ENCODE measurements around the gene ADI1. TPM values are rescaled to one million over a fixed set of nuclear protein-coding genes. Genes with fewer than 3 reads are reported as not detected.
A peak's percentile ranks its signal among the peaks of the same experiment; 100 is the strongest.

The ADI1 gene
- total and polyA plus RNA-seq, 12 donors: 49.2 to 204 (median 166) TPM

DNA sequence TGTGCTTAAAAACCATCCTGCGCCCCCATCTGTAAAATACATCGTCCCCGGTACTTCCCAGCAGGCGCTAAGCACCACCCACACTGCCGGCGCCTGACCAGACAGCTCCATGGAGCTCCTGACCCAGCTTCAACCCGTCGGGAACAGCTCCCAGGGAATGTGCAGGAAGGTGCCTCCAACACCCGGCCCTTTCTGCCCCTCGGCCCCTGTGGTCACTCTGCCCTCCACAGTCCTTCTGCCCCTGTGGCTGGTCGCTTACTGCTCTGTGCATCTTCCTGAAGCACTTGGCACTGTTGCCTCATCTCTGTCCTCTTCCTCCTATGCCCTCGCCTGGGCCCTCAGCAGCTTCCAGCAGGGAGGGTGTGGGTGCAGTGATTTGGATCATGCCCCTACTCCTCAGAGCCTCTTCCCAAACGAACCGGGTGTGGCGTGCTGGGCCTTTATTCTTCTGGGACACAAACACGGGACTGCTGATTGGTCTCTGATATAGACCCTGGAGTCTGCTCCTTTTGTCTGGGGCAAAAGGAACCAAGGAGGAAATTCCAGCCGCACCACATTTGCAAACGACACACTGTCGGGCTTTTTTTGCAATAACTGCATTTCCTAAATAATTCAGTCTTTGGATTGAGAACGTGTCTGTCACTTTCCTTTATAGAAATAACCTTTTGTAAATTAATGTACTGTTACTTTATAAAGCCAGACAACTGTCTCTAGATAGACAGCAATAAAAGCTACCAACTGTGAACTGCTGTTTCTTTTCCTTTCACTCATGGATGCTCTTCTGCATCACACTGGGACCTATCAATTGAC, 65.9 kb downstream of the ADI1 start:
- Histone ChIP-seq H3K27ac (peak overlapping the region; percentile 12 to 83 (median 35)), H3K4me1 (peaks cover 0 to 69% (median 8%) of the 10 kb centered on the region in 9 donors), H3K27me3 (no peaks in the 10 kb centered on the region), H3K9me3 (no peaks in the 10 kb centered on the region), H3K4me3 (peak overlapping the region in 1 of 10 donors; percentile 15), H3K36me3 (peaks cover 0 to 91% (median 14%) of the 10 kb centered on the region in 9 donors)
- TF ChIP-seq, protein P1, sequence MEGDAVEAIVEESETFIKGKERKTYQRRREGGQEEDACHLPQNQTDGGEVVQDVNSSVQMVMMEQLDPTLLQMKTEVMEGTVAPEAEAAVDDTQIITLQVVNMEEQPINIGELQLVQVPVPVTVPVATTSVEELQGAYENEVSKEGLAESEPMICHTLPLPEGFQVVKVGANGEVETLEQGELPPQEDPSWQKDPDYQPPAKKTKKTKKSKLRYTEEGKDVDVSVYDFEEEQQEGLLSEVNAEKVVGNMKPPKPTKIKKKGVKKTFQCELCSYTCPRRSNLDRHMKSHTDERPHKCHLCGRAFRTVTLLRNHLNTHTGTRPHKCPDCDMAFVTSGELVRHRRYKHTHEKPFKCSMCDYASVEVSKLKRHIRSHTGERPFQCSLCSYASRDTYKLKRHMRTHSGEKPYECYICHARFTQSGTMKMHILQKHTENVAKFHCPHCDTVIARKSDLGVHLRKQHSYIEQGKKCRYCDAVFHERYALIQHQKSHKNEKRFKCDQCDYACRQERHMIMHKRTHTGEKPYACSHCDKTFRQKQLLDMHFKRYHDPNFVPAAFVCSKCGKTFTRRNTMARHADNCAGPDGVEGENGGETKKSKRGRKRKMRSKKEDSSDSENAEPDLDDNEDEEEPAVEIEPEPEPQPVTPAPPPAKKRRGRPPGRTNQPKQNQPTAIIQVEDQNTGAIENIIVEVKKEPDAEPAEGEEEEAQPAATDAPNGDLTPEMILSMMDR (IDR thresholded peaks at IDR 0.05): no peak
- intact Hi-C loops (cut with DNase I): no loop called here
- 57 to 63% methylated on average over 20 of the region's 20 CpGs for WGBS, 2 donors
- DNase-seq (no peak), ATAC-seq (peak; percentile 15 to 64 (median 44))

DNA sequence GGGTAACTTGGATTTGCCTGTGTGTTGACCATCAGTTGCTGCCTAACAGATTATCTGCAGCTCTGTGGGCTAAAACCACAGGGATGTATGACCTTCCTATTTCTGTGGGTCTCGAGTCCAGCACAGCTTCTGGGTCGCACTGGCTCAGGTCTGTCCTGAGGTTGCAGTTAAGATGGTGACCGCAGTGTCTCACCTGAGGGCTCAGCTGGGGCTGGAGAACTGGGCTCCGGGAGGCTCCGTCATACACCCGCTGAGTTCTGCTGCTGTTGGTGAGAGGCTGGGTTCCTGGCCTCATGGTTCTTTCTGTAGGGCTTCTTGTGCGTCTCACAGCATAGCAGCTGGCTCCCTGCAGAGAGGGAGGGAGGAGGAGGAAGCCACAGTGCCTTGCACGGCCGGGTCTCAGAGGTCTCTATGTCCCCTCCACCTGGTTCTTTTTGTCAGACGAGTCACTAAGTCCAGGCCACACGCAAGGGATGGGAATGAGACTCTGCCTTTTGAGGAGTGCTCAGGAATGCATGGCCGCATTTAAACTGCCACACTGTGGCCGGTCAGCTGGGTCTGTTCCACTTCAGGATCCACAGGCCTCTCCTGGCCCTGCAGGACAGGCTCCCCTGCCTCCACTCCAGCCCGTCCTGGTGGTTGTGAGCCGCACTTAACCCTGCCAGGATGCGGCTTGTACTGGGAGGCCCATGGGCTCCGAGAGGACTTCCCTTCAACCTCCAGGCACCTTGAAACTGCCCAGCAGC, 67.2 kb downstream of the ADI1 start:
- no peak for DNase-seq
- H3K27me3 ChIP-seq: no peaks in the 10 kb centered on the region
- H3K36me3 ChIP-seq: peaks cover 0 to 90% (median 6%) of the 10 kb centered on the region in 9 donors
- H3K4me1 ChIP-seq: peaks cover 0 to 75% (median 11%) of the 10 kb centered on the region in 9 donors
- H3K4me3 ChIP-seq: no peak overlapping the region
- 92 to 94% methylated on average over 17 of the region's 17 CpGs for WGBS, 2 donors
- ATAC-seq: no peak
- TF ChIP-seq, protein P1 (IDR thresholded peaks at IDR 0.05): no peak
- H3K9me3 ChIP-seq: no peaks in the 10 kb centered on the region
- peak overlapping the region in 5 of 10 donors; percentile 5 to 83 (median 49) for H3K27ac ChIP-seq
- intact Hi-C loops (cut with DNase I): no loop called here

DNA sequence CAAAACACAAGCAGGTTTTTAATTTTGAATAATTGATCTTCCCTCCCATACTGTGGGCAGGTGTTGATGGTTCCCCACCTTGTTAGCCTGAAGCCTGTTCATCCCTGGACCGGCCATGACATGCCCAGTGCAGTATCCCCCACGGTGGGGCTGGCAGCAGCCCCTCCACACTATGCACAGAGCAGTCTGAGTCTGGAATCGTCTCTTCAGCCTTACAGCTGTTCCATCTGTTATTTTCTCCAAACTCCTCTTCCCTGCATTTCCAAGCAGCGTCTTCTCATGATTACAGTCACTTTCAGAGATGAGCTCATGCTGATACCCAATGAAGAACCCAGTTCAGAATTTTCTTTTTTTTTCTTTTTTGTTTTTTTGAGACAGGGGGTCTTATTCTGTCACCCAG, 68.2 kb downstream of the ADI1 start:
- WGBS, 2 donors: 93% methylated on average over 4 of the region's 4 CpGs
- Histone ChIP-seq H3K27ac (no peak overlapping the region), H3K36me3 (peaks cover 0 to 90% (median 3%) of the 10 kb centered on the region in 9 donors), H3K27me3 (no peaks in the 10 kb centered on the region), H3K4me1 (peaks cover 0 to 78% (median 11%) of the 10 kb centered on the region in 9 donors), H3K4me3 (no peak overlapping the region), H3K9me3 (peaks cover 0 to 3% (median 0%) of the 10 kb centered on the region in 11 donors)
- no peak for ATAC-seq
- intact Hi-C loops (cut with DNase I): no loop called here
- DNase-seq: no peak
- TF ChIP-seq, protein P1 (IDR thresholded peaks at IDR 0.05): no peak

DNA sequence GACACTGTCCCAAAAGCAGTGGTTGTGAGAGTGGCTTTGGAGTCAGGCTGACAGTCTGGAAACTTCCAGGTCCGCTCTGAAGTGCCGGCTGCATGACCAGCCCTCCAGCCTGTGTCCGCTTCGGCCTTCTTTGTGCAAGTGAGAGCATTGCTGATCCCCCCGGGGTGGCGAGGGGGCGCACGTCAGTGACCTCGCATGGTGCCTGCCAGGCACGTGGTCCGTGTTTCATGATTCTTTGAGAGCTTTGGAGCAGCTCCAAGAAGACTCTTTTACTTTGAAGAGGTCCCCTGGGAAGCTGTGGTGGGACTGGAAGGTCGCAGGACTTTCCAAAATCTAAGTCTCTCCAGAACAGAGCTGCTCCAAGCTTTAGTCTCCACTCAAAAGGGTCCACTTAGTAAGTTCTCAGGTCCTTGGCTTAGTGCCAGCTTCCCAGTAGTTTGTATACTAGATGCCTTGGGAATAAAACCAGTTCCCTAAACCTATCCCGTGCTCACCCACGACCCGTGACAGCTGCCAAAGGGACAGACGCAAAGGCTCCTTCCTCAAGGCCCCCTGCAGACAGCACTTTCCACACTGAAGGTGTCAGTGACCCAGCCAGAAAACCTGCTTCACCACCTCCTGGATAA, 68.8 kb downstream of the ADI1 start:
- TF ChIP-seq, protein P1 (IDR thresholded peaks at IDR 0.05): no peak
- 50 to 55% methylated on average over 16 of the region's 16 CpGs for WGBS, 2 donors
- DNase-seq (peak in 1 of 2 donors; percentile 51), ATAC-seq (peak in 2 of 8 donors; percentile 3 to 18)
- no peak overlapping the region for H3K4me3 ChIP-seq
- H3K27me3 ChIP-seq: no peaks in the 10 kb centered on the region
- H3K36me3 ChIP-seq: peaks cover 0 to 90% (median 9%) of the 10 kb centered on the region in 9 donors
- H3K27ac ChIP-seq: no peak overlapping the region
- H3K9me3 ChIP-seq: peaks cover 0 to 3% (median 0%) of the 10 kb centered on the region in 11 donors
- intact Hi-C loops (cut with DNase I): no loop called here
- H3K4me1 ChIP-seq: peaks cover 0 to 78% (median 11%) of the 10 kb centered on the region in 9 donors
